DND-41 (cell line): ENCODE measurements around the gene ZSCAN29.

Experiments used
- ATAC-seq: fragments of 200-7000 bp; cut with Tn5 transposase; 3 replicates; pipeline ENCODE4 v1.9.1; 2021; ENCODE audit warnings: low read depth; ENCODE audit not compliant: insufficient read depth
- DNase-seq: peaks from one replicate; pipeline ENCODE4 v3.0.0-alpha.2; 2020
- H2AFZ ChIP-seq: 2 replicates; pipeline ENCODE4 v1.6.0; 2012; ENCODE audit warnings: low read depth, low read length
- H3K27ac ChIP-seq: 2 replicates; pipeline ENCODE4 v1.5.1; 2012; ENCODE audit warnings: low read length, inconsistent platforms
- H3K27me3 ChIP-seq: fragments of 200-600 bp; sonication (generic); 2 replicates; pipeline ENCODE4 v1.6.0; 2012; ENCODE audit warnings: low read length, mild to moderate bottlenecking, inconsistent platforms; ENCODE audit not compliant: insufficient read depth, poor library complexity
- H3K36me3 ChIP-seq: 2 replicates; pipeline ENCODE4 v1.5.1; 2012; ENCODE audit warnings: low read length, inconsistent platforms; ENCODE audit not compliant: insufficient read depth
- H3K4me1 ChIP-seq: 2 replicates; pipeline ENCODE4 v1.5.1; 2012; ENCODE audit warnings: mild to moderate bottlenecking, low read length; ENCODE audit not compliant: insufficient read depth
- H3K4me2 ChIP-seq: 2 replicates; pipeline ENCODE4 v1.6.0; 2012; ENCODE audit warnings: mild to moderate bottlenecking, moderate library complexity, low read length, inconsistent platforms; ENCODE audit not compliant: insufficient read depth
- H3K4me3 ChIP-seq, 2 experiments: fragments of 200-600 bp in 1 of 2; shearing (Covaris generic) in 1 of 2; 2 replicates each; pipeline ENCODE4 v1.5.1; 2012 to 2016; ENCODE audit warnings: inconsistent platforms in 2 of 2, low read length in 2 of 2, mild to moderate bottlenecking in 2 of 2, low read depth in 1 of 2, moderate library complexity in 1 of 2
- H3K79me2 ChIP-seq: 2 replicates; pipeline ENCODE4 v1.6.0; 2012; ENCODE audit warnings: low read length, inconsistent platforms; ENCODE audit not compliant: insufficient read depth
- H3K9ac ChIP-seq: 2 replicates; pipeline ENCODE4 v1.6.0; 2012; ENCODE audit warnings: low read depth, mild to moderate bottlenecking, inconsistent platforms, low read length, moderate library complexity
- H3K9me3 ChIP-seq: 2 replicates; pipeline ENCODE4 v1.5.1; 2012; ENCODE audit warnings: low read length, moderate library complexity, mild to moderate bottlenecking, inconsistent platforms; ENCODE audit not compliant: insufficient read depth, severe bottlenecking
- H4K20me1 ChIP-seq: 2 replicates; pipeline ENCODE4 v1.6.0; 2012; ENCODE audit warnings: low read length; ENCODE audit not compliant: insufficient read depth
- EZH2 ChIP-seq: IDR thresholded peaks from 3 replicates; pipeline ENCODE4 v1.6.1; 2012; ENCODE audit warnings: borderline replicate concordance, low read depth, mild to moderate bottlenecking, moderate library complexity, low read length, inconsistent platforms; ENCODE audit not compliant: severe bottlenecking
- TF ChIP-seq, protein P1 (sequence below): IDR thresholded peaks from 2 replicates; pipeline ENCODE4 v1.5.1; 2012; ENCODE audit warnings: borderline replicate concordance, low read length, moderate library complexity, mild to moderate bottlenecking; ENCODE audit not compliant: poor library complexity, severe bottlenecking; ENCODE audit errors: extremely low read depth

The ZSCAN29 gene

DNA sequence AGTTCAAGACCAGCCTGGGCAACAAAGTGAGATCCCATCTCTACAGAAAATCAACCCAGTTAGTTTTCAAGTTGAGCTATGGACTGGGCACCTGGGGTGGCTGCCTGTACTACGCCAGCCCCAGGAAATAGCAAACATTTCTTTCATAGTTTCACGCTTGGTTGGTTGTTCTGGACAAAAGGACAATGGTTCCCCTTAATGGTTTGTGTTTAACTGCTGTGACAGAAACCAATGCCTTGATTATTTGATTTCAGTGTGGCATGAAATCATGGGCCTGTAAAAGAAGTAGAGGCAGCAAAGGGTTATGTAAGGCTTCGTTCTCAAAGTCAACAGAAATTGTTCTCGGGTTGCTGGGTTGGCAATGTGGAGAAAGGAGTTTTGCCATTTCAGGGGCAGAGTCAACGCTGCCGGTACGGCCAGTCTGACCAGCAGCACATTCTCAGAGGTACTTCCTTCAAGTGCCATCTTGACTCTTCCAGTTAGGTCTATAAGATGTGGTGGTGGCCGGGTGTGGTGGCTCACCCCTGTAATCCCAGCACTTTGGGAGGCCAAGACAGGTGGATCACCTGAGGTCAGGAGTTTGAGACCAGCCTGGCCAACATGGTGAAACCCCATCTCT, 53.2 kb downstream of the ZSCAN29 start:
- H3K9me3 ChIP-seq, result no peaks in the 10 kb centered on the region
- no peak for ATAC-seq
- no peaks in the 10 kb centered on the region for H3K79me2 ChIP-seq
- H2AFZ ChIP-seq, result no peak overlapping the region
- no peaks in the 10 kb centered on the region for H3K27me3 ChIP-seq
- TF ChIP-seq, protein P1, sequence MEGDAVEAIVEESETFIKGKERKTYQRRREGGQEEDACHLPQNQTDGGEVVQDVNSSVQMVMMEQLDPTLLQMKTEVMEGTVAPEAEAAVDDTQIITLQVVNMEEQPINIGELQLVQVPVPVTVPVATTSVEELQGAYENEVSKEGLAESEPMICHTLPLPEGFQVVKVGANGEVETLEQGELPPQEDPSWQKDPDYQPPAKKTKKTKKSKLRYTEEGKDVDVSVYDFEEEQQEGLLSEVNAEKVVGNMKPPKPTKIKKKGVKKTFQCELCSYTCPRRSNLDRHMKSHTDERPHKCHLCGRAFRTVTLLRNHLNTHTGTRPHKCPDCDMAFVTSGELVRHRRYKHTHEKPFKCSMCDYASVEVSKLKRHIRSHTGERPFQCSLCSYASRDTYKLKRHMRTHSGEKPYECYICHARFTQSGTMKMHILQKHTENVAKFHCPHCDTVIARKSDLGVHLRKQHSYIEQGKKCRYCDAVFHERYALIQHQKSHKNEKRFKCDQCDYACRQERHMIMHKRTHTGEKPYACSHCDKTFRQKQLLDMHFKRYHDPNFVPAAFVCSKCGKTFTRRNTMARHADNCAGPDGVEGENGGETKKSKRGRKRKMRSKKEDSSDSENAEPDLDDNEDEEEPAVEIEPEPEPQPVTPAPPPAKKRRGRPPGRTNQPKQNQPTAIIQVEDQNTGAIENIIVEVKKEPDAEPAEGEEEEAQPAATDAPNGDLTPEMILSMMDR, result no peak
- no peak for TF ChIP-seq EZH2
- no peaks in the 10 kb centered on the region for H4K20me1 ChIP-seq
- H3K4me3 ChIP-seq, result no peak overlapping the region
- H3K27ac ChIP-seq, result no peak overlapping the region
- DNase-seq, result no peak
- no peaks in the 10 kb centered on the region for H3K36me3 ChIP-seq
- no peaks in the 10 kb centered on the region for H3K4me1 ChIP-seq
- no peak overlapping the region for H3K9ac ChIP-seq
- H3K4me2 ChIP-seq, result no peak overlapping the region

DNA sequence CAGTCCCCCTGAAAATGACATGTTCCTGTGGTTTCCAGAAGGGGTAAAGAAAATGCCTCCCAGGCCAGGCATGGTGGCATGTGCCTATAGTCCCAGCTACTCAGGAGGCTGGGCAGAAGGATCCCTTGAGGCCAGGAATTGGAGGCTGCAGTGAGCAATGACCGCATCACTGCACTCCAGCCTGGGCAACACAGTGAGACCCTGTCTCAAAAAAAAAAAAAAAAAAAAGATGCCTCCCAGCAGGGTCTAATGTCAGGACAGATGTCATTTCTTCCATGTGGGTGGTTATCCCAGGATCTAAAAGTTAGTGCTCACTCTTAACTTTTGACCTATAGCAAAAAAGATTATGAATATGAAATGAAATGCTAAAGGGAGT, 53.9 kb downstream of the ZSCAN29 start:
- no peak overlapping the region for H3K27ac ChIP-seq
- H3K4me3 ChIP-seq, result no peak overlapping the region
- DNase-seq (no peak), ATAC-seq (no peak)
- no peaks in the 10 kb centered on the region for H3K36me3 ChIP-seq
- no peaks in the 10 kb centered on the region for H3K4me1 ChIP-seq
- no peaks in the 10 kb centered on the region for H3K9me3 ChIP-seq
- TF ChIP-seq EZH2, result no peak
- TF ChIP-seq, protein P1, result no peak
- H3K79me2 ChIP-seq, result no peaks in the 10 kb centered on the region
- no peaks in the 10 kb centered on the region for H4K20me1 ChIP-seq
- H3K27me3 ChIP-seq, result no peaks in the 10 kb centered on the region
- no peak overlapping the region for H3K4me2 ChIP-seq
- H2AFZ ChIP-seq, result no peak overlapping the region
- H3K9ac ChIP-seq, result no peak overlapping the region

DNA sequence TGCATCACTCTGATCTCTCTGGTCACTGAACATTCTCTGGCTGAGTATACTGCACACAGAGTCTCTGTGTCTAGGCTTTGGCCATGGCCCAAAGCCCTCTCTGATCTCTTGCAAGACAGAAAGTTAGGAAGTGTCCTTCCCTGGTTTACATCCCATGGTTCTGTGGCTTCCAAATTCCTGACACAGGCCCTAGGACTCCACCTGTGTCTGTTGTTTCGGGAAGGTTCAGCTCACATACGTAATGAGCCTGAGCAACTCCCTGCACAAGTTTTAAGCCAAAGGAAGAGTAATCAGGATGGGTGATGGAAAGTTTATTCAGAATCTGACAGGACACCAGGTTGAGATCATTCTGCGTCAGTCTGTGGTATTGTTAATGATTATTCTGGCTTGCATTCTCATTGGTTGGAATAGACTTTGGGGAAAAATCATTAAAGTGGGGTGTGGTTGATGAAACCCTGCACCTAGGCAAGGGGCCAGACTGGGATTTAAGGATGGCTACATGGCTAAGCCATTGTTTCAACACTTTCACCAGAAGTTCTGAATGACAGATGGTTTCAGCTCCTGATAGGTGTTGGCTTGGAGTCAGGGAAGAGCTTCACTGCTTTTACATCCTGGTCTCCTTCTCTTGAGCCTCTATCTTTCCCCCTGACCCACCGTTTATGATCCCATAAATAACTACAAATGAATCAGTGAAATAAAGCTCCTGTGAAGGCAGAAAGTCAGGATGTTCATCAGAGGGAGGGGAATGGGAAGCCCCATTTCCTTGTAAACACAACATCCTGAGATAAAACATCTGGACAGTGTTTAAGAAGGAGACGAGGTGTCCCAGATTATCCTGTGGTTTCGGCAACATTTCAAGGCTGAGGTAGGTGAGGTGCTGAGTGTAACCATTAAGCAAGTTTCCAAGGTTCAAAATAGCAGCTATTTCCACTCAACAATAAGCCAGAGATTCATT, 54.5 kb downstream of the ZSCAN29 start:
- Histone ChIP-seq H3K27me3 (no peaks in the 10 kb centered on the region), H3K4me1 (no peaks in the 10 kb centered on the region)
- ATAC-seq, result no peak

More for the DNA sequence above, 54.5 kb downstream of the ZSCAN29 start:
- H3K79me2 ChIP-seq, result no peaks in the 10 kb centered on the region
- TF ChIP-seq, protein P1, result no peak
- TF ChIP-seq EZH2, result no peak
- H3K9me3 ChIP-seq, result no peaks in the 10 kb centered on the region
- H3K9ac ChIP-seq, result no peak overlapping the region
- H3K27ac ChIP-seq, result no peak overlapping the region
- no peak overlapping the region for H3K4me3 ChIP-seq
- no peak overlapping the region for H2AFZ ChIP-seq
- no peak overlapping the region for H3K4me2 ChIP-seq
- DNase-seq, result no peak
- no peaks in the 10 kb centered on the region for H4K20me1 ChIP-seq
- H3K36me3 ChIP-seq, result no peaks in the 10 kb centered on the region
